Prostate gland (tissue), 2 donors: ENCODE measurements around the gene MPPE1.

Experiments
- CTCF ChIP-seq, 4 experiments: fragments of 200-600 bp in 2 of 4; fragments of 450-650 bp in 2 of 4; sonication (generic) in 2 of 4; IDR thresholded peaks; 1 replicate in 3 of 4; 2 replicates in 1 of 4; pipeline ENCODE4 v1.5.1; 2016 to 2019; ENCODE audit warnings: antibody characterized with exemption in 4 of 4, mild to moderate bottlenecking in 2 of 4, moderate library complexity in 2 of 4
- POLR2A ChIP-seq: fragments of 450-650 bp; IDR thresholded peaks from one replicate; pipeline ENCODE4 v1.6.1; 2016; ENCODE audit warnings: antibody characterized with exemption, mild to moderate bottlenecking
- POLR2AphosphoS5 ChIP-seq: sonication (generic); formaldehyde crosslinking; IDR thresholded peaks from one replicate; pipeline ENCODE4 v1.6.1; 2017; ENCODE audit warnings: antibody characterized with exemption

- TF ChIP-seq CTCF (IDR thresholded peaks at IDR 0.05) = no peak
- TF ChIP-seq POLR2AphosphoS5 = no peak
- TF ChIP-seq POLR2A = no peak
These were observed 23.6 kb downstream of the MPPE1 start for GRCh38 chr18:11884396-11885030.
